ENCODE results near the gene SYNDIG1.

SYNDIG1 gene

GRCh38 chr20:24634855-24635254 lies 165.4 kb downstream of the SYNDIG1 start:
- no peak for DNase-seq (ENCODE audit: low spot score)

- no peak for DNase-seq (ENCODE audit: low spot score)
These were observed 167.2 kb downstream of the SYNDIG1 start for GRCh38 chr20:24636626-24637025.

GRCh38 chr20:24637087-24637486 lies 167.7 kb downstream of the SYNDIG1 start:
- DNase-seq (ENCODE audit: low spot score), result no peak

GRCh38 chr20:24637941-24638340 lies 168.5 kb downstream of the SYNDIG1 start:
- DNase-seq (ENCODE audit: low spot score), result no peak

GRCh38 chr20:24638591-24639548 lies 169.4 kb downstream of the SYNDIG1 start:
- no peak for DNase-seq (ENCODE audit: low spot score)

- DNase-seq (ENCODE audit: low spot score), result no peak
These were observed 170.8 kb downstream of the SYNDIG1 start for GRCh38 chr20:24640276-24640675.

GRCh38 chr20:24640686-24641085 lies 171.3 kb downstream of the SYNDIG1 start:
- no peak for DNase-seq (ENCODE audit: low spot score)

GRCh38 chr20:24643731-24644626 lies 174.6 kb downstream of the SYNDIG1 start:
- no peak for DNase-seq (ENCODE audit: low spot score)

GRCh38 chr20:24646321-24646720 lies 176.9 kb downstream of the SYNDIG1 start:
- DNase-seq (ENCODE audit: low spot score), result no peak

GRCh38 chr20:24647713-24648112 lies 178.3 kb downstream of the SYNDIG1 start:
- DNase-seq (ENCODE audit: low spot score), result no peak

- DNase-seq (ENCODE audit: low spot score), result no peak
These were observed 179.1 kb downstream of the SYNDIG1 start for GRCh38 chr20:24648481-24648880.

GRCh38 chr20:24648919-24649318 lies 179.5 kb downstream of the SYNDIG1 start:
- no peak for DNase-seq (ENCODE audit: low spot score)

GRCh38 chr20:24649787-24650490 lies 180.5 kb downstream of the SYNDIG1 start:
- DNase-seq (ENCODE audit: low spot score), result no peak

- no peak for DNase-seq (ENCODE audit: low spot score)
These were observed 181.9 kb downstream of the SYNDIG1 start for GRCh38 chr20:24651171-24651975.

GRCh38 chr20:24651976-24652345 lies 182.5 kb downstream of the SYNDIG1 start:
- no peak for DNase-seq (ENCODE audit: low spot score)

GRCh38 chr20:24653306-24653705 lies 183.9 kb downstream of the SYNDIG1 start:
- no peak for DNase-seq (ENCODE audit: low spot score)

GRCh38 chr20:24654425-24654824 lies 185.0 kb downstream of the SYNDIG1 start:
- DNase-seq (ENCODE audit: low spot score), result no peak

GRCh38 chr20:24656391-24656790 lies 187.0 kb downstream of the SYNDIG1 start:
- no peak for DNase-seq (ENCODE audit: low spot score)

- DNase-seq (ENCODE audit: low spot score), result no peak
These were observed 187.8 kb downstream of the SYNDIG1 start for GRCh38 chr20:24657196-24657595.

GRCh38 chr20:24657878-24658620 lies 188.6 kb downstream of the SYNDIG1 start:
- DNase-seq (ENCODE audit: low spot score), result no peak
